Aorta (tissue), 5 donors: ENCODE measurements around the gene SLIT3. TPM values are rescaled to one million over a fixed set of nuclear protein-coding genes. Genes with fewer than 3 reads are reported as not detected.

Source experiments
- ATAC-seq: fragments of 200-7000 bp; cut with Tn5 transposase; one replicate; pipeline ENCODE4 v1.9.1; 2022; ENCODE audit warnings: moderate library complexity; ENCODE audit not compliant: low FRiP score
- DNase-seq, 2 donors: peaks; one replicate each; pipeline ENCODE4 v3.0.0-alpha.2; 2020
- H3K27ac ChIP-seq, 2 donors: one replicate each; pipeline ENCODE4 v1.5.1; 2013; ENCODE audit warnings: low read length in 2 of 2, mild to moderate bottlenecking in 2 of 2, moderate library complexity in 2 of 2, control low read depth in 1 of 2, inconsistent platforms in 1 of 2, low read depth in 1 of 2
- H3K27me3 ChIP-seq, 2 donors: one replicate each; pipeline ENCODE4 v1.6.1; 2013; ENCODE audit warnings: control low read depth in 1 of 2, low read length in 1 of 2, mild to moderate bottlenecking in 1 of 2, moderate library complexity in 1 of 2; ENCODE audit not compliant: insufficient read depth in 2 of 2, control insufficient read depth in 1 of 2
- H3K36me3 ChIP-seq, 2 donors: one replicate each; pipeline ENCODE4 v1.6.1; 2013; ENCODE audit warnings: control low read depth in 1 of 2, low read length in 1 of 2, mild to moderate bottlenecking in 1 of 2; ENCODE audit not compliant: insufficient read depth in 2 of 2, control insufficient read depth in 1 of 2
- H3K4me1 ChIP-seq, 2 donors: one replicate each; pipeline ENCODE4 v1.6.1; 2013; ENCODE audit warnings: low read length in 2 of 2, control low read depth in 1 of 2, mild to moderate bottlenecking in 1 of 2, moderate library complexity in 1 of 2; ENCODE audit not compliant: insufficient read depth in 2 of 2, control insufficient read depth in 1 of 2
- H3K4me3 ChIP-seq, 2 donors: one replicate each; pipeline ENCODE4 v1.5.1; 2013; ENCODE audit warnings: low read length in 2 of 2, control low read depth in 1 of 2, mild to moderate bottlenecking in 1 of 2
- H3K9me3 ChIP-seq: one replicate; pipeline ENCODE4 v1.6.1; 2013; ENCODE audit warnings: mild to moderate bottlenecking, low read length; ENCODE audit not compliant: control insufficient read depth
- WGBS, 2 donors: extraction: QIAGEN DNeasy Blood & Tissue Kit; methylation state at CpG; one replicate each; pipeline ENCODE4 v1.1.7; 2013; 5-methylcytosine and 5-hydroxymethylcytosine counted together
- intact Hi-C, 2 donors: fragments of 100-400 bp; cut with DNase I; formaldehyde crosslinking; loops; one replicate each; pipeline versions ENCODE4 v1.14.2 to v1.15.0; 2022
- polyA plus RNA-seq, 2 donors: library from polyadenylated mRNA; stranded (reverse); fragments of 200-250 nt; gene quantifications; one replicate each; pipeline ENCODE4 v1.2.3, GENCODE V29; 2013
- total RNA-seq, 2 donors: library from RNA; stranded (reverse); fragmentation: NEBNext Ultra II Directional; extraction: Animal tissue kit (Norgen Biotek cat#: 25700); gene quantifications; one replicate each; pipeline ENCODE4 v1.2.1, GENCODE V29; 2021
- donor health status: healthy with polysubstance abuse.
- donor health status: Bipolar disorder and iron deficiency.
- donor health status: DM: no; HTN: no; CAD: no.
- donor health status: DM: no; HTN: no; CAD: no.
- donor health status: DM: yes; HTN: yes; CAD: no.

The SLIT3 gene
- total and polyA plus RNA-seq, 4 donors, result 8.6 to 108 (median 77.0) TPM

GRCh38 chr5:169050146-169050571 lies 250.8 kb downstream of the SLIT3 start:
- Histone ChIP-seq H3K27ac (no peak overlapping the region), H3K9me3 (no peaks in the 10 kb centered on the region), H3K4me3 (peak overlapping the region; percentile 21 to 28), H3K27me3 (no peaks in the 10 kb centered on the region), H3K36me3 (no peaks in the 10 kb centered on the region), H3K4me1 (peaks cover 4 to 9% of the 10 kb centered on the region in 2 donors)
- no peak for ATAC-seq
- no peak for DNase-seq
- 6 to 8% methylated on average over 2 of the region's 2 CpGs for WGBS, 2 donors
- intact Hi-C loops, result loop anchor here in 1 of 2 donors (5.0 kb wide), 1 partner anchor 48 kb away; no protein-coding TSS in a partner anchor

GRCh38 chr5:169049712-169050111 lies 251.2 kb downstream of the SLIT3 start:
- ATAC-seq, result no peak
- peaks cover 4 to 9% of the 10 kb centered on the region in 2 donors for H3K4me1 ChIP-seq
- no peaks in the 10 kb centered on the region for H3K36me3 ChIP-seq
- no peaks in the 10 kb centered on the region for H3K9me3 ChIP-seq
- WGBS, 2 donors, result 87 to 91% methylated on average over 2 of the region's 2 CpGs
- H3K4me3 ChIP-seq, result no peak overlapping the region
- no peak overlapping the region for H3K27ac ChIP-seq
- intact Hi-C loops, result loop anchor here in 1 of 2 donors (5.0 kb wide), 1 partner anchor 47 kb away; no protein-coding TSS in a partner anchor
- no peak for DNase-seq
- no peaks in the 10 kb centered on the region for H3K27me3 ChIP-seq

DNA sequence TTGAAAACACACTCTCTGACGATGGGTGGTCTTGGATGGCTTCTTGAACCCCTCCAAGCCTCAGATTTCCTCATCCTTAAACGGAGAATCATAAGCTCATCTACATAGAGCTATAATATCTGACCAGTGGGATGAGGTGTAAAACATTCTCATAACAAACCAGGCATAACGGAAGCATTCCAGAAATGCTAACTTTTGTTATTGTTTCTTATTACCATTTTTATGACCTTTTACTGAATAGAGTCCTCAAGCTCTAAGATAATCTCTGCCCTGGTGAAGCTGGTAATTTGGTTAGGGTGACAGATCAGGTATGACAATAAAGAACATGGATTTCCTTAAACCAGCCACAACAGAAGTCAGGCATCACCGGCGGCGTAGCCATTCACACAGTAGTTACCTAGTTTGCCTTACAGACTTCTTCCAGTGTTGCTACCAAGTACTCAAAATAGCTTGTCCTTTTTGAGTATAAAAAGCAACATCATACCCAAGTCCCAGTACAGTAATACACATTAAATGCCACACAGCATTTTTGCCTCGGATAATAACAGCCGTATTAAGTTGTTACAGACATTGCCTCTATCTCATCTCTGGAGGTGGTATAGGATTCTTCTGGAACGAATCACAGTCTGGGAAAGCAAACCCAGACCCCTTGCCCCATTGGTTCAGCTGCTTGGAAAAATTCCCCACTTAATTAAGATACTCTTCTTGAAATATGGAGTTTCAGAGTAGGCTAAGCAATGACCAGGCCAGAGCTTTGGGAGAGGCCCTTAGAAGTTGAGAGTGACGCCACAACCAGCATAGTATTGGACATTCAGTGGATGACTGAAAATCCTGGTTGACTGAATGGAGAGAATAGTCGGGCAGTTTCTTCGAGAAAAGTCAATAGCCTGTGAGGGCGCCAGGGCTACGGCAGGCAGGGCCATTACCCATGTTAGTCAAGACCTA lies 252.5 kb downstream of the SLIT3 start:
- no peak overlapping the region for H3K4me3 ChIP-seq
- no peaks in the 10 kb centered on the region for H3K27me3 ChIP-seq
- H3K36me3 ChIP-seq, result no peaks in the 10 kb centered on the region
- 68 to 77% methylated on average over 14 of the region's 14 CpGs for WGBS, 2 donors
- peaks cover 4 to 9% of the 10 kb centered on the region in 2 donors for H3K4me1 ChIP-seq
- intact Hi-C loops, result no loop called here
- DNase-seq (no peak), ATAC-seq (no peak)
- no peak overlapping the region for H3K27ac ChIP-seq
- H3K9me3 ChIP-seq, result no peaks in the 10 kb centered on the region

DNA sequence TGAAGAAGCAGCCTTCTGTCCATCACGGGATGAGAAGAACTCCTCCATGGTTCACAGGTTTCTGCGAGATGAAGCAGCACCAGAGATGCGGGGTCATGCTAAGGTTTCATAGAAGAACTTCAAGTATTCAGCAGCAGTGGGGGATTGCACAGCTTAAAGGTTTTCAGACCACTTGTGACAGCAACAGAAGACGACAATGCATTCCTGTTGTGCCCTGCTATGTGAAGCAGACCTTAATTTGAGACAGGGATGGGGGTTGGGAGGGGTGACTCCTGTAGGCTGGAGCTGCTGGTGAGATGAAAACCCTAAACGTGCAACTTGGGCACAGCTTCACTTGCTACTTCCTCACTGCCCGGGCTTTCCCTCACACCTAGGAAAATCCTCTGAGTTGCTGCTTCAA lies 256.0 kb downstream of the SLIT3 start:
- H3K4me1 ChIP-seq, result peaks cover 2 to 4% of the 10 kb centered on the region in 2 donors
- H3K36me3 ChIP-seq, result no peaks in the 10 kb centered on the region
- H3K27me3 ChIP-seq, result no peaks in the 10 kb centered on the region
- no peak overlapping the region for H3K27ac ChIP-seq
- no peak for DNase-seq
- no peak overlapping the region for H3K4me3 ChIP-seq
- no peak for ATAC-seq
- 78 to 85% methylated on average over 6 of the region's 6 CpGs for WGBS, 2 donors
- intact Hi-C loops, result no loop called here
- H3K9me3 ChIP-seq, result no peaks in the 10 kb centered on the region

- intact Hi-C loops, result no loop called here
- no peaks in the 10 kb centered on the region for H3K4me1 ChIP-seq
- H3K27ac ChIP-seq, result no peak overlapping the region
- no peak for ATAC-seq
- peaks cover 2% of the 10 kb centered on the region for H3K9me3 ChIP-seq
- DNase-seq, result no peak
- H3K36me3 ChIP-seq, result no peaks in the 10 kb centered on the region
- H3K27me3 ChIP-seq, result no peaks in the 10 kb centered on the region
- 96 to 98% methylated on average over 7 of the region's 7 CpGs for WGBS, 2 donors
- H3K4me3 ChIP-seq, result no peak overlapping the region
Observed at GRCh38 chr5:169041180-169041579, 259.8 kb downstream of the SLIT3 start.

- ATAC-seq, result no peak
- WGBS, 2 donors, result 91 to 92% methylated on average over 6 of the region's 6 CpGs
- intact Hi-C loops, result no loop called here
Observed at GRCh38 chr5:169039592-169039991, 261.3 kb downstream of the SLIT3 start.

DNA sequence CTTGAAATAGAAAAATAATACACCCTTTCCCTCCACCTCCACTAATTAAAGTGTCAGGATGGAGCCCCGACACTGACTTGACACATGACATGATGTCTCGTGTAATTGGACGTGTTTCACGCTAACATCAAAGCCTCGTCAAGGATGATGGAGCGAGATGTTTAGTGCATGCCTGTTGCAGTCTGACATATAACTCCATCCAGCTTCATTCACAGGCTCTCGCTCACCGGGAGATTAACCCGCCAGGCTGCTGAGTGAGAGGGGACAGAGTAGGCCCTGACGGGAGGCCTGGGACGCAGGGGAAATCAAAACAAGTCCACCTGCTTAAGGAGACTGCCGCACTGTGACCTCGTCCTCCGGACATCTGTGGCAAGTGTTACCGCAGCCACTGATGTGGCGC lies 263.5 kb downstream of the SLIT3 start:
- H3K4me3 ChIP-seq, result no peak overlapping the region
- no peak overlapping the region for H3K27ac ChIP-seq
- ATAC-seq, result no peak
- H3K9me3 ChIP-seq, result peaks cover 2% of the 10 kb centered on the region
- 88 to 94% methylated on average over 16 of the region's 16 CpGs for WGBS, 2 donors
- no peaks in the 10 kb centered on the region for H3K4me1 ChIP-seq
- no peaks in the 10 kb centered on the region for H3K27me3 ChIP-seq
- H3K36me3 ChIP-seq, result no peaks in the 10 kb centered on the region
- intact Hi-C loops, result no loop called here
- DNase-seq, result no peak

More at GRCh38 chr5:169039592-169039991, 261.3 kb downstream of the SLIT3 start:
- H3K36me3 ChIP-seq, result no peaks in the 10 kb centered on the region
- DNase-seq, result no peak
- H3K4me3 ChIP-seq, result no peak overlapping the region
- H3K9me3 ChIP-seq, result peaks cover 2% of the 10 kb centered on the region
- H3K27ac ChIP-seq, result no peak overlapping the region
- no peaks in the 10 kb centered on the region for H3K27me3 ChIP-seq
- H3K4me1 ChIP-seq, result no peaks in the 10 kb centered on the region

GRCh38 chr5:169036079-169036805 lies 264.7 kb downstream of the SLIT3 start:
- WGBS, 2 donors, result 83 to 84% methylated on average over 12 of the region's 12 CpGs
- no peaks in the 10 kb centered on the region for H3K36me3 ChIP-seq
- ATAC-seq, result no peak
- H3K27ac ChIP-seq, result no peak overlapping the region
- peaks cover 2% of the 10 kb centered on the region for H3K9me3 ChIP-seq
- H3K4me1 ChIP-seq, result no peaks in the 10 kb centered on the region
- no peak for DNase-seq
- H3K4me3 ChIP-seq, result no peak overlapping the region
- intact Hi-C loops, result no loop called here
- H3K27me3 ChIP-seq, result no peaks in the 10 kb centered on the region
